NCI-H345 treated with DMSO at 0.1 percent for 48 hours (cell line): ENCODE results near the gene PLXNB3.
"Not testable (repeated sequence)": the region's sequence is repeated elsewhere in the genome, so short reads cannot be mapped to it uniquely, and the experiment has no call there.

Source experiments
- DNase-seq: peaks from one replicate; lab custom pipeline; 2025; ENCODE audit not compliant: unreplicated experiment; lab: John Stamatoyannopoulos, UW

PLXNB3 gene

GRCh38 chrX:153732401-153732800 lies 31.6 kb upstream of the PLXNB3 start:
- no peak for DNase-seq

- DNase-seq, result no peak
Observed at GRCh38 chrX:153733651-153734240, 30.3 kb upstream of the PLXNB3 start.

GRCh38 chrX:153734871-153735270 lies 29.2 kb upstream of the PLXNB3 start:
- no peak for DNase-seq

- no peak for DNase-seq
Observed at GRCh38 chrX:153735274-153735673, 28.8 kb upstream of the PLXNB3 start.

- no peak for DNase-seq
Observed at GRCh38 chrX:153736071-153736820, 27.8 kb upstream of the PLXNB3 start.

- no peak for DNase-seq
Observed at GRCh38 chrX:153736871-153737441, 27.1 kb upstream of the PLXNB3 start.

- DNase-seq, result no peak
Observed at GRCh38 chrX:153738056-153738605, 25.9 kb upstream of the PLXNB3 start.

- no peak for DNase-seq
Observed at GRCh38 chrX:153739754-153740486, 24.1 kb upstream of the PLXNB3 start.

GRCh38 chrX:153740631-153741222 lies 23.3 kb upstream of the PLXNB3 start:
- no peak for DNase-seq

GRCh38 chrX:153741446-153741845 lies 22.6 kb upstream of the PLXNB3 start:
- DNase-seq, result no peak

GRCh38 chrX:153742111-153742510 lies 21.9 kb upstream of the PLXNB3 start:
- DNase-seq, result not testable (repeated sequence)

- DNase-seq, result not testable (repeated sequence)
Observed at GRCh38 chrX:153742796-153743467, 21.1 kb upstream of the PLXNB3 start.

- DNase-seq, result not testable (repeated sequence)
Observed at GRCh38 chrX:153743468-153744209, 20.4 kb upstream of the PLXNB3 start.

GRCh38 chrX:153744210-153745066 lies 19.6 kb upstream of the PLXNB3 start:
- DNase-seq, result no peak

- DNase-seq, result not testable (repeated sequence)
Observed at GRCh38 chrX:153745067-153745433, 19.0 kb upstream of the PLXNB3 start.

GRCh38 chrX:153746359-153746758 lies 17.7 kb upstream of the PLXNB3 start:
- no peak for DNase-seq

GRCh38 chrX:153746991-153747390 lies 17.1 kb upstream of the PLXNB3 start:
- DNase-seq, result not testable (repeated sequence)

GRCh38 chrX:153749017-153749416 lies 15.0 kb upstream of the PLXNB3 start:
- not testable (repeated sequence) for DNase-seq
